ENCODE data around the gene KIAA1191.

The KIAA1191 gene

GRCh38 chr5:176369934-176370711, 8.6 kb upstream of the KIAA1191 start:
- no peak overlapping the region for H3K4me3 ChIP-seq (ENCODE audit: low read depth, low read length)
- no peak for TF ChIP-seq CTCF (IDR thresholded peaks at IDR 0.05; ENCODE audit: low read depth, low read length)

GRCh38 chr5:176368726-176369125, 7.2 kb upstream of the KIAA1191 start:
- H3K4me3 ChIP-seq (ENCODE audit: low read depth, low read length), result no peak overlapping the region
- TF ChIP-seq CTCF (IDR thresholded peaks at IDR 0.05; ENCODE audit: low read depth, low read length), result no peak

GRCh38 chr5:176366232-176366894, 4.8 kb upstream of the KIAA1191 start:
- TF ChIP-seq CTCF (IDR thresholded peaks at IDR 0.05; ENCODE audit: low read depth, low read length), result no peak
- peak overlapping the region; percentile 63 for H3K4me3 ChIP-seq (ENCODE audit: low read depth, low read length)

GRCh38 chr5:176365351-176366231, 4.0 kb upstream of the KIAA1191 start, which contains the start of gene ARL10:
TSS of gene ARL10 (plus strand) at chr5:176365487. CDS start at chr5:176365564, 77 bp downstream.
- TF ChIP-seq CTCF (IDR thresholded peaks at IDR 0.05; ENCODE audit: low read depth, low read length), result no peak
- peak within 1 kb of the TSS; percentile 63 for H3K4me3 ChIP-seq (ENCODE audit: low read depth, low read length)

GRCh38 chr5:176364765-176365350, 3.3 kb upstream of the KIAA1191 start:
- TF ChIP-seq CTCF (IDR thresholded peaks at IDR 0.05; ENCODE audit: low read depth, low read length), result no peak
- peak overlapping the region; percentile 63 for H3K4me3 ChIP-seq (ENCODE audit: low read depth, low read length)

- no peak for TF ChIP-seq CTCF (IDR thresholded peaks at IDR 0.05; ENCODE audit: low read depth, low read length)
- peak overlapping the region; percentile 96 for H3K4me3 ChIP-seq (ENCODE audit: low read depth, low read length)
These were observed 598 bp upstream of the KIAA1191 start for GRCh38 chr5:176362233-176362490.
